H9 (cell line): ENCODE data around the gene LRP8. TPM values are rescaled to one million over a fixed set of nuclear protein-coding genes. Genes with fewer than 3 reads are reported as not detected.
A peak's percentile ranks its signal among the peaks of the same experiment; 100 is the strongest.

ENCODE experiments used
- DNase-seq: peaks from one replicate; pipeline ENCODE4 v3.0.0-alpha.2; 2017
- H2AFZ ChIP-seq: one replicate; pipeline ENCODE4 v1.6.1; 2013; ENCODE audit warnings: mild to moderate bottlenecking, low read length, control low read depth, moderate library complexity
- H2AK5ac ChIP-seq: 2 replicates; pipeline ENCODE4 v1.6.1; 2013; ENCODE audit warnings: low read length, control low read depth, mixed read lengths; ENCODE audit not compliant: insufficient read length
- H2BK120ac ChIP-seq: one replicate; pipeline ENCODE4 v1.6.1; 2013; ENCODE audit warnings: low read depth, mild to moderate bottlenecking, low read length, control low read depth, inconsistent platforms; ENCODE audit not compliant: poor library complexity, severe bottlenecking
- H2BK12ac ChIP-seq: 2 replicates; pipeline ENCODE4 v1.6.1; 2013; ENCODE audit warnings: low read length, control low read depth, mixed read lengths, low read depth; ENCODE audit not compliant: insufficient read length
- H2BK15ac ChIP-seq: 2 replicates; pipeline ENCODE4 v1.6.1; 2013; ENCODE audit warnings: low read depth, low read length, control low read depth
- H2BK20ac ChIP-seq: one replicate; pipeline ENCODE4 v1.6.1; 2013; ENCODE audit warnings: low read depth, mild to moderate bottlenecking, low read length, control low read depth, inconsistent platforms; ENCODE audit not compliant: poor library complexity, severe bottlenecking
- H2BK5ac ChIP-seq: 2 replicates; pipeline ENCODE4 v1.6.1; 2013; ENCODE audit warnings: low read length, control low read depth, mixed read lengths; ENCODE audit not compliant: insufficient read length
- H3K14ac ChIP-seq: 2 replicates; pipeline ENCODE4 v1.6.1; 2013; ENCODE audit warnings: low read length, control low read depth; ENCODE audit not compliant: insufficient read depth
- H3K18ac ChIP-seq: 2 replicates; pipeline ENCODE4 v1.6.1; 2013; ENCODE audit warnings: low read depth, mild to moderate bottlenecking, mixed read lengths, low read length, control low read depth; ENCODE audit not compliant: insufficient read length
- H3K23ac ChIP-seq: 2 replicates; pipeline ENCODE4 v1.6.1; 2013; ENCODE audit warnings: low read length, control low read depth, mixed read lengths, low read depth; ENCODE audit not compliant: insufficient read length
- H3K23me2 ChIP-seq: 2 replicates; pipeline ENCODE4 v1.6.1; 2013; ENCODE audit warnings: low read depth, mild to moderate bottlenecking, mixed read lengths, low read length, control low read depth; ENCODE audit not compliant: insufficient read length, poor library complexity, severe bottlenecking
- H3K27ac ChIP-seq: 2 replicates; pipeline ENCODE4 v1.5.1; 2013; ENCODE audit warnings: low read length, control low read depth, mixed read lengths, low read depth; ENCODE audit not compliant: insufficient read length
- H3K27me3 ChIP-seq: 2 replicates; pipeline ENCODE4 v1.6.1; 2013; ENCODE audit warnings: low read length, control low read depth, inconsistent platforms; ENCODE audit not compliant: insufficient read depth
- H3K4ac ChIP-seq: 2 replicates; pipeline ENCODE4 v1.6.1; 2013; ENCODE audit warnings: low read depth, mild to moderate bottlenecking, control low read depth, inconsistent platforms, low read length, moderate library complexity
- H3K4me1 ChIP-seq: 2 replicates; pipeline ENCODE4 v1.6.1; 2013; ENCODE audit warnings: low read length, control low read depth, inconsistent platforms; ENCODE audit not compliant: insufficient read depth
- H3K4me2 ChIP-seq: 2 replicates; pipeline ENCODE4 v1.6.1; 2013; ENCODE audit warnings: low read length, control low read depth, mixed read lengths; ENCODE audit not compliant: insufficient read length, insufficient read depth
- H3K56ac ChIP-seq: 2 replicates; pipeline ENCODE4 v1.6.1; 2013; ENCODE audit warnings: low read depth, mild to moderate bottlenecking, mixed read lengths, low read length, control low read depth; ENCODE audit not compliant: insufficient read length
- H3K79me1 ChIP-seq: 2 replicates; pipeline ENCODE4 v1.6.1; 2013; ENCODE audit warnings: low read depth, mild to moderate bottlenecking, moderate library complexity, low read length, control low read depth, inconsistent platforms; ENCODE audit not compliant: insufficient read depth, poor library complexity, severe bottlenecking
- H3K79me2 ChIP-seq: 2 replicates; pipeline ENCODE4 v1.6.1; 2013; ENCODE audit warnings: low read length, control low read depth, inconsistent platforms; ENCODE audit not compliant: insufficient read depth
- H3K9ac ChIP-seq: 2 replicates; pipeline ENCODE4 v1.6.1; 2013; ENCODE audit warnings: low read length, control low read depth, mixed read lengths; ENCODE audit not compliant: insufficient read length; ENCODE audit errors: extremely low read depth
- H3K9me3 ChIP-seq: one replicate; pipeline ENCODE4 v1.6.1; 2013; ENCODE audit warnings: low read depth, low read length, inconsistent platforms; ENCODE audit not compliant: control insufficient read depth
- H3T11ph ChIP-seq: one replicate; pipeline ENCODE4 v1.6.1; 2013; ENCODE audit warnings: mild to moderate bottlenecking, low read length, control low read depth, inconsistent platforms
- H4K20me1 ChIP-seq: one replicate; pipeline ENCODE4 v1.6.1; 2013; ENCODE audit not compliant: control insufficient read depth, insufficient read length, insufficient read depth
- H4K5ac ChIP-seq: 2 replicates; pipeline ENCODE4 v1.6.1; 2013; ENCODE audit warnings: low read depth, mild to moderate bottlenecking, mixed read lengths, low read length, control low read depth; ENCODE audit not compliant: insufficient read length
- H4K8ac ChIP-seq: replicated peaks from 2 replicates; pipeline ENCODE4 v1.6.1; 2013; ENCODE audit warnings: low read length, control low read depth, mixed read lengths, low read depth; ENCODE audit not compliant: insufficient read length
- H4K91ac ChIP-seq: 2 replicates; pipeline ENCODE4 v1.6.1; 2013; ENCODE audit warnings: low read depth, mild to moderate bottlenecking, moderate library complexity, mixed read lengths, low read length, control low read depth; ENCODE audit not compliant: insufficient read length
- H3K27ac Mint-ChIP-seq, 3 experiments: 2 replicates in 2 of 3; 3 replicates in 1 of 3; pipeline ENCODE4 v1.8.0; 2020 to 2021; ENCODE audit warnings: mixed read lengths in 3 of 3, mild to moderate bottlenecking in 1 of 3, moderate library complexity in 1 of 3
- H3K27me3 Mint-ChIP-seq: 2 replicates; pipeline ENCODE4 v1.8.0; 2021; ENCODE audit warnings: low read depth, mild to moderate bottlenecking, moderate library complexity, mixed read lengths
- H3K36me3 Mint-ChIP-seq, 3 experiments: 2 replicates in 2 of 3; 3 replicates in 1 of 3; pipeline ENCODE4 v1.8.0; 2020 to 2021; ENCODE audit warnings: low read depth in 3 of 3, mixed read lengths in 3 of 3; ENCODE audit not compliant: insufficient read depth in 1 of 3
- H3K4me1 Mint-ChIP-seq, 2 experiments: 2 replicates each; pipeline ENCODE4 v1.8.0; 2020; ENCODE audit warnings: mixed read lengths in 2 of 2
- H3K4me3 Mint-ChIP-seq, 2 experiments: 2 replicates in 1 of 2; 3 replicates in 1 of 2; pipeline ENCODE4 v1.8.0; 2020 to 2021; ENCODE audit warnings: mild to moderate bottlenecking in 2 of 2, mixed read lengths in 2 of 2, moderate library complexity in 1 of 2
- H3K9me3 Mint-ChIP-seq, 2 experiments: 2 replicates in 1 of 2; 3 replicates in 1 of 2; pipeline ENCODE4 v1.8.0; 2020; ENCODE audit warnings: mild to moderate bottlenecking in 2 of 2, mixed read lengths in 2 of 2, moderate library complexity in 1 of 2
- WGBS: extraction: QIAGEN DNeasy Blood & Tissue Kit; methylation state at CpG from one replicate; pipeline ENCODE4 v1.1.7; 2013; ENCODE audit warnings: missing lambda C conversion rate, low lambda C conversion rate, mixed read lengths; ENCODE audit not compliant: insufficient read length; ENCODE audit errors: extremely low coverage; 5-methylcytosine and 5-hydroxymethylcytosine counted together
- total RNA-seq: library from RNA; stranded (reverse); gene quantifications from 2 replicates; pipeline ENCODE4 v1.2.1, GENCODE V29; 2021
- TF ChIP-seq, protein P1 (sequence below): fragments of 200-600 bp; sonication (generic); conservative IDR thresholded peaks from 3 replicates; pipeline ENCODE4 v1.8.0; 2021; ENCODE audit warnings: antibody characterized with exemption, mild to moderate bottlenecking

Gene LRP8
- total RNA-seq, 1 experiment from 2014 or later = 78.6 TPM

DNA sequence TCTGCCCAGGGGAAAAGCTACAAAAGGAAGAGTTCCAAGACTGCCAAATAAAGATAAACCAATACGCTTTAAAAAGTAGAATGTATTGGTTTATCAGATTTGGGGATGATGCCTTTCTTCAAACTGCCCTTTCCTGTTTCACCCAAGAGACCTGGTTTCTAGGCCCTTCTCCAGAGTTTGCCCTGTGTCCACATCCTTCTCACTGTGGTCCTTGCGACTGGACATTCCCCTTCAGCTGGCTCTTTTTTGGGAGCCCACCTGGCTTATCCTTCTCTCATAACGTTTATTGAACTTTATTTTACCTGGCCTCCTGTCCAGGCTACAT, 106.9 kb downstream of the LRP8 start:
- no peak overlapping the region for H3K4ac ChIP-seq
- no peak overlapping the region for H3K23ac ChIP-seq
- H3K27ac ChIP-seq = no peak overlapping the region
- H3K27ac Mint-ChIP-seq = peak overlapping the region; percentile 35 to 96 (median 88); a peak in 5 of 7 replicates
- peaks cover 4% of the 10 kb centered on the region for H3K23me2 ChIP-seq
- no peak overlapping the region for H4K8ac ChIP-seq
- DNase-seq = no peak
- H3K4me1 ChIP-seq = 0 out of 2 replicates have a peak, but pooled peaks cover 3% of the 10 kb centered on the region
- H2AFZ ChIP-seq = no peak overlapping the region
- peak overlapping the region; percentile 46 for H3K4me2 ChIP-seq
- no peak overlapping the region for H2BK15ac ChIP-seq
- no peaks in the 10 kb centered on the region for H3K79me1 ChIP-seq
- peak overlapping the region; percentile 75 for H3K9ac ChIP-seq
- peak overlapping the region; percentile 88 to 93 for H3K4me3 Mint-ChIP-seq
- no peaks in the 10 kb centered on the region for H4K20me1 ChIP-seq
- H4K91ac ChIP-seq = no peak overlapping the region
- H3K36me3 Mint-ChIP-seq = peaks cover 0 to 21% (median 13%) of the 10 kb centered on the region in 3 experiments; a peak in 5 of 7 replicates
- H2BK120ac ChIP-seq = no peak overlapping the region
- H3K56ac ChIP-seq = no peak overlapping the region
- no CpG with 5 or more reads among the region's 3 CpGs for WGBS
- H4K5ac ChIP-seq = no peak overlapping the region
- peaks cover 14 to 20% of the 10 kb centered on the region in 2 experiments for H3K4me1 Mint-ChIP-seq
- no peaks in the 10 kb centered on the region for H3K79me2 ChIP-seq
- no peaks in the 10 kb centered on the region for H3K27me3 ChIP-seq
- TF ChIP-seq, protein P1, sequence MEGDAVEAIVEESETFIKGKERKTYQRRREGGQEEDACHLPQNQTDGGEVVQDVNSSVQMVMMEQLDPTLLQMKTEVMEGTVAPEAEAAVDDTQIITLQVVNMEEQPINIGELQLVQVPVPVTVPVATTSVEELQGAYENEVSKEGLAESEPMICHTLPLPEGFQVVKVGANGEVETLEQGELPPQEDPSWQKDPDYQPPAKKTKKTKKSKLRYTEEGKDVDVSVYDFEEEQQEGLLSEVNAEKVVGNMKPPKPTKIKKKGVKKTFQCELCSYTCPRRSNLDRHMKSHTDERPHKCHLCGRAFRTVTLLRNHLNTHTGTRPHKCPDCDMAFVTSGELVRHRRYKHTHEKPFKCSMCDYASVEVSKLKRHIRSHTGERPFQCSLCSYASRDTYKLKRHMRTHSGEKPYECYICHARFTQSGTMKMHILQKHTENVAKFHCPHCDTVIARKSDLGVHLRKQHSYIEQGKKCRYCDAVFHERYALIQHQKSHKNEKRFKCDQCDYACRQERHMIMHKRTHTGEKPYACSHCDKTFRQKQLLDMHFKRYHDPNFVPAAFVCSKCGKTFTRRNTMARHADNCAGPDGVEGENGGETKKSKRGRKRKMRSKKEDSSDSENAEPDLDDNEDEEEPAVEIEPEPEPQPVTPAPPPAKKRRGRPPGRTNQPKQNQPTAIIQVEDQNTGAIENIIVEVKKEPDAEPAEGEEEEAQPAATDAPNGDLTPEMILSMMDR = no peak
- no peaks in the 10 kb centered on the region for H3K9me3 Mint-ChIP-seq
- no peak overlapping the region for H2BK12ac ChIP-seq
- H2AK5ac ChIP-seq = no peak overlapping the region
- no peak overlapping the region for H2BK5ac ChIP-seq
- no peak overlapping the region for H2BK20ac ChIP-seq
- no peaks in the 10 kb centered on the region for H3K27me3 Mint-ChIP-seq
- no peak overlapping the region for H3T11ph ChIP-seq
- H3K9me3 ChIP-seq = no peaks in the 10 kb centered on the region
- no peak overlapping the region for H3K18ac ChIP-seq
- no peak overlapping the region for H3K14ac ChIP-seq
